Smooth muscle cell (in vitro differentiated cells): ENCODE measurements around the gene FOSL1. TPM values are rescaled to one million over a fixed set of nuclear protein-coding genes. Genes with fewer than 3 reads are reported as not detected.

Experiments
- DNase-seq: peaks from one replicate; lab custom pipeline; 2025; ENCODE audit not compliant: unreplicated experiment; lab: John Stamatoyannopoulos, UW
- H2AFZ ChIP-seq: fragments of 200-600 bp; sonication (generic); 2 replicates; pipeline ENCODE4 v1.6.0; 2016; ENCODE audit warnings: antibody characterized with exemption, low read depth, mild to moderate bottlenecking
- H3F3A ChIP-seq: fragments of 200-600 bp; sonication (generic); 2 replicates; pipeline ENCODE4 v1.6.0; 2017; ENCODE audit warnings: antibody characterized with exemption, low read depth
- H3K27ac ChIP-seq: fragments of 200-600 bp; sonication (generic); 2 replicates; pipeline ENCODE4 v1.5.1; 2016; ENCODE audit warnings: low read depth, mild to moderate bottlenecking
- H3K27me3 ChIP-seq: fragments of 200-600 bp; sonication (generic); 2 replicates; pipeline ENCODE4 v1.6.1; 2016; ENCODE audit warnings: low read depth, mild to moderate bottlenecking
- H3K36me3 ChIP-seq: fragments of 200-600 bp; sonication (generic); 2 replicates; pipeline ENCODE4 v1.5.1; 2016; ENCODE audit warnings: low read depth
- H3K4me1 ChIP-seq: fragments of 200-600 bp; sonication (generic); 2 replicates; pipeline ENCODE4 v1.5.1; 2016; ENCODE audit warnings: low read depth
- H3K4me2 ChIP-seq: fragments of 200-600 bp; sonication (generic); 2 replicates; pipeline ENCODE4 v1.6.0; 2016; ENCODE audit warnings: mild to moderate bottlenecking
- H3K4me3 ChIP-seq: fragments of 200-600 bp; sonication (generic); 2 replicates; pipeline ENCODE4 v1.5.1; 2016; ENCODE audit warnings: mild to moderate bottlenecking
- H3K79me2 ChIP-seq: fragments of 200-600 bp; sonication (generic); 2 replicates; pipeline ENCODE4 v1.6.0; 2016; ENCODE audit warnings: low read depth, mild to moderate bottlenecking
- H3K9ac ChIP-seq: fragments of 200-600 bp; sonication (generic); 2 replicates; pipeline ENCODE4 v1.6.0; 2016; ENCODE audit warnings: low read depth
- H3K9me3 ChIP-seq: fragments of 200-600 bp; sonication (generic); replicated peaks from 2 replicates; pipeline ENCODE4 v1.5.1; 2016; ENCODE audit warnings: low read depth
- H4K20me1 ChIP-seq: fragments of 200-600 bp; sonication (generic); 2 replicates; pipeline ENCODE4 v1.6.0; 2016; ENCODE audit warnings: low read depth
- WGBS: methylation state at CpG from one replicate; pipeline ENCODE4 v1.1.7; 2016; ENCODE audit warnings: low lambda C conversion rate; 5-methylcytosine and 5-hydroxymethylcytosine counted together
- polyA plus RNA-seq: library from polyadenylated mRNA; unstranded; fragments of >200 nt; fragmentation: Nextera tagmentation; extraction: Ambion mirVana; gene quantifications from 2 replicates; pipeline ENCODE4 v1.2.1, GENCODE V29; 2016
- total RNA-seq: library from RNA; depleted of rRNA; stranded (reverse); fragments of >200 nt; gene quantifications from 2 replicates; pipeline ENCODE4 v1.2.3, GENCODE V29; 2014
- TF ChIP-seq, protein P1 (sequence below): fragments of 200-600 bp; sonication (generic); IDR thresholded peaks from 2 replicates; pipeline ENCODE4 v1.5.1; 2017; ENCODE audit warnings: borderline replicate concordance, mild to moderate bottlenecking, antibody characterized with exemption; ENCODE audit not compliant: insufficient read depth, poor library complexity, severe bottlenecking

The FOSL1 gene
- total and polyA plus RNA-seq, 2 experiments from 2014 or later: 15.8 to 26.1 TPM

GRCh38 chr11:65870307-65870658 lies 29.9 kb downstream of the FOSL1 start:
- no peak overlapping the region for H3K4me3 ChIP-seq
- H2AFZ ChIP-seq: no peak overlapping the region
- no peaks in the 10 kb centered on the region for H3K4me1 ChIP-seq
- no peak overlapping the region for H3K9ac ChIP-seq
- no peaks in the 10 kb centered on the region for H3K36me3 ChIP-seq
- TF ChIP-seq, protein P1, sequence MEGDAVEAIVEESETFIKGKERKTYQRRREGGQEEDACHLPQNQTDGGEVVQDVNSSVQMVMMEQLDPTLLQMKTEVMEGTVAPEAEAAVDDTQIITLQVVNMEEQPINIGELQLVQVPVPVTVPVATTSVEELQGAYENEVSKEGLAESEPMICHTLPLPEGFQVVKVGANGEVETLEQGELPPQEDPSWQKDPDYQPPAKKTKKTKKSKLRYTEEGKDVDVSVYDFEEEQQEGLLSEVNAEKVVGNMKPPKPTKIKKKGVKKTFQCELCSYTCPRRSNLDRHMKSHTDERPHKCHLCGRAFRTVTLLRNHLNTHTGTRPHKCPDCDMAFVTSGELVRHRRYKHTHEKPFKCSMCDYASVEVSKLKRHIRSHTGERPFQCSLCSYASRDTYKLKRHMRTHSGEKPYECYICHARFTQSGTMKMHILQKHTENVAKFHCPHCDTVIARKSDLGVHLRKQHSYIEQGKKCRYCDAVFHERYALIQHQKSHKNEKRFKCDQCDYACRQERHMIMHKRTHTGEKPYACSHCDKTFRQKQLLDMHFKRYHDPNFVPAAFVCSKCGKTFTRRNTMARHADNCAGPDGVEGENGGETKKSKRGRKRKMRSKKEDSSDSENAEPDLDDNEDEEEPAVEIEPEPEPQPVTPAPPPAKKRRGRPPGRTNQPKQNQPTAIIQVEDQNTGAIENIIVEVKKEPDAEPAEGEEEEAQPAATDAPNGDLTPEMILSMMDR: no peak
- no peaks in the 10 kb centered on the region for H3K27me3 ChIP-seq
- H3K27ac ChIP-seq: no peak overlapping the region
- H3K9me3 ChIP-seq: no peaks in the 10 kb centered on the region
- H3K4me2 ChIP-seq: no peak overlapping the region
- 94% methylated on average over 11 of the region's 11 CpGs for WGBS
- H3F3A ChIP-seq: peaks cover 34% of the 10 kb centered on the region
- H3K79me2 ChIP-seq: no peaks in the 10 kb centered on the region
- DNase-seq: no peak
- H4K20me1 ChIP-seq: peaks cover 29% of the 10 kb centered on the region

DNA sequence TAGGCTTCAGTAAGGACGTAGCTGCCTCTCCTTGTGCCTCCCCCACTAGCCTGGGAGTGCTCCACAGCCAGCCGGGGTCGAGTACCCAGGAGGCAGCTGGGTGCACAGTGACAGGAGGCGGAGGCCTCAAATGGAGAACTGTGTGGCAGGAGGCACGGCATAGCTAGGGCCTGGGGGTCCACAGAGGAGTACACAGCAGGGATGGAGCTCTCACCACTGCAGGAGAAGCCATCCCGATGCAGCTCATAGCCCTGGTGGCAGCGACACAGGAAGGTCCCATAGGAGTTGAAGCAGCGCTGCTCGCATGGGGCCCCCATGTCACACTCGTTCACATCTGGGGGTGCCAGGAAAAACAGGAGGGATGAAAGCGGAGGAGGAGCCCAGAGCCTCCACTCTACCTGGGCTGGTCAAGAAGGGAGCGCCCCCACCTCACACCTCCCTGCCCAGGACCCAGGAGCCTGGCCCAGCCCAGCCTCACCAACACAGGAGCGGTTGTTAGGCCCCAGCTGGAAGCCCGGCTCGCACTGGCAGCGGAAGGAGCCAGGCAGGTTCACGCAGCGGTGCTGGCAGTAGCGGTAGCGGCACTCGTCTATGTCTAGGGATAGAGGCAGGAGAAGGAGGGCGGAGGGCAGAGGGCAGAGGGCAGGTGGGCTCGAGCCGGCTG lies 30.4 kb downstream of the FOSL1 start:
- H3K9ac ChIP-seq: no peak overlapping the region
- H3K36me3 ChIP-seq: no peaks in the 10 kb centered on the region

GRCh38 chr11:65868907-65869306 lies 31.3 kb downstream of the FOSL1 start:
- Histone ChIP-seq H3K27me3 (no peaks in the 10 kb centered on the region), H3K4me1 (no peaks in the 10 kb centered on the region), H3K36me3 (no peaks in the 10 kb centered on the region), H3K9me3 (no peaks in the 10 kb centered on the region), H3K79me2 (peaks cover 2% of the 10 kb centered on the region), H3K27ac (no peak overlapping the region), H2AFZ (no peak overlapping the region), H4K20me1 (peaks cover 38% of the 10 kb centered on the region), H3K4me2 (no peak overlapping the region), H3K4me3 (no peak overlapping the region), H3K9ac (no peak overlapping the region), H3F3A (peaks cover 43% of the 10 kb centered on the region)
- no peak for DNase-seq
- WGBS: 92% methylated on average over 3 of the region's 3 CpGs
- TF ChIP-seq, protein P1: no peak

More for the DNA sequence above, 30.4 kb downstream of the FOSL1 start:
- H3K79me2 ChIP-seq: no peaks in the 10 kb centered on the region
- no peaks in the 10 kb centered on the region for H3K27me3 ChIP-seq
- WGBS: 97% methylated on average over 24 of the region's 24 CpGs
- no peak overlapping the region for H3K4me3 ChIP-seq
- H3K4me2 ChIP-seq: no peak overlapping the region
- no peak overlapping the region for H2AFZ ChIP-seq
- H4K20me1 ChIP-seq: peaks cover 33% of the 10 kb centered on the region
- peaks cover 39% of the 10 kb centered on the region for H3F3A ChIP-seq
- no peaks in the 10 kb centered on the region for H3K9me3 ChIP-seq
- TF ChIP-seq, protein P1: no peak
- no peak for DNase-seq
- no peaks in the 10 kb centered on the region for H3K4me1 ChIP-seq
- no peak overlapping the region for H3K27ac ChIP-seq

GRCh38 chr11:65868076-65868667 lies 32.0 kb downstream of the FOSL1 start:
- no peaks in the 10 kb centered on the region for H3K9me3 ChIP-seq
- H3K27me3 ChIP-seq: no peaks in the 10 kb centered on the region
- no peak overlapping the region for H3K4me3 ChIP-seq
- H3K4me1 ChIP-seq: no peaks in the 10 kb centered on the region
- peaks cover 43% of the 10 kb centered on the region for H3F3A ChIP-seq
- H2AFZ ChIP-seq: no peak overlapping the region
- 86% methylated on average over 19 of the region's 19 CpGs for WGBS
- TF ChIP-seq, protein P1: no peak
- no peaks in the 10 kb centered on the region for H3K36me3 ChIP-seq
- DNase-seq: no peak
- peaks cover 3% of the 10 kb centered on the region for H3K79me2 ChIP-seq
- peak overlapping the region; percentile 8 for H3K27ac ChIP-seq
- H3K4me2 ChIP-seq: no peak overlapping the region
- peaks cover 45% of the 10 kb centered on the region for H4K20me1 ChIP-seq
- H3K9ac ChIP-seq: no peak overlapping the region
